ENCODE data around the gene CPB2. TPM values are rescaled to one million over a fixed set of nuclear protein-coding genes. Genes with fewer than 3 reads are reported as not detected.

CPB2 gene
- total RNA-seq, 1 donor from 2014 or later: not detected

GRCh38 chr13:46116653-46117502, 12.0 kb upstream of the CPB2 start:
- Histone ChIP-seq H3K4me1 (ENCODE audit: control insufficient read depth in 3 of 3, insufficient read depth in 3 of 3, low read length in 3 of 3) (no peaks in the 10 kb centered on the region), H3K4me3 (ENCODE audit: low read length in 3 of 3) (no peak overlapping the region), H3K9ac (ENCODE audit: low read depth in 1 of 3, low read length in 3 of 3) (no peak overlapping the region), H3K27me3 (ENCODE audit: control insufficient read depth in 3 of 3, insufficient read depth in 3 of 3, low read length in 3 of 3) (no peaks in the 10 kb centered on the region), H3K9me3 (ENCODE audit: control insufficient read depth in 3 of 3, low read length in 3 of 3) (no peaks in the 10 kb centered on the region), H3K36me3 (ENCODE audit: control insufficient read depth in 3 of 3, insufficient read depth in 3 of 3, low read length in 3 of 3) (no peaks in the 10 kb centered on the region), H3K27ac (ENCODE audit: low read depth, low read length) (no peak overlapping the region)

- Histone ChIP-seq H3K9ac (ENCODE audit: low read depth in 1 of 3, low read length in 3 of 3) (no peak overlapping the region), H3K4me1 (ENCODE audit: control insufficient read depth in 3 of 3, insufficient read depth in 3 of 3, low read length in 3 of 3) (no peaks in the 10 kb centered on the region), H3K4me3 (ENCODE audit: low read length in 3 of 3) (no peak overlapping the region), H3K36me3 (ENCODE audit: control insufficient read depth in 3 of 3, insufficient read depth in 3 of 3, low read length in 3 of 3) (no peaks in the 10 kb centered on the region), H3K9me3 (ENCODE audit: control insufficient read depth in 3 of 3, low read length in 3 of 3) (no peaks in the 10 kb centered on the region), H3K27me3 (ENCODE audit: control insufficient read depth in 3 of 3, insufficient read depth in 3 of 3, low read length in 3 of 3) (no peaks in the 10 kb centered on the region), H3K27ac (ENCODE audit: low read depth, low read length) (no peak overlapping the region)
Measured at GRCh38 chr13:46114613-46115012, 9.8 kb upstream of the CPB2 start.

DNA sequence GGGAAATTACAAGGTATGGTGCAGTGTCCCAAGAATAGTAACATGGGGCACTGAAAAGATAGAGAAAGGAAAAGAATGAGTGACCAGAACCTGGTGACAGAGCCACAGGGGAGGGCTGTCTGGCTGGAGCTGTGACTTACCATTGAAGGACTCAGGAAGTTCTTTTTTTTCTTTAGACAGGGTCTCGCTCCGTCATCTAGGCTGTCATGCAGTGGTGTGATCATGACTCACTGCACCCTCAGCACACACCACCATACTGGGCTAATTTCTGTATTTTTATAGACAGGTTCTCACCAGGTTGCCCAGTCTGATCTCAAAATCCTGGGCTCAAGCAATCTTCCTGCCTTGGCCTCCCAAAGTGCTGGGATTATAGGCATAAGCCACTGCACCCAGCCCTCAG, 8.8 kb upstream of the CPB2 start:
- Histone ChIP-seq H3K36me3 (ENCODE audit: control insufficient read depth in 3 of 3, insufficient read depth in 3 of 3, low read length in 3 of 3) (no peaks in the 10 kb centered on the region), H3K27me3 (ENCODE audit: control insufficient read depth in 3 of 3, insufficient read depth in 3 of 3, low read length in 3 of 3) (peaks cover 0 to 2% (median 0%) of the 10 kb centered on the region in 3 donors), H3K9ac (ENCODE audit: low read depth in 1 of 3, low read length in 3 of 3) (no peak overlapping the region), H3K4me3 (ENCODE audit: low read length in 3 of 3) (no peak overlapping the region), H3K4me1 (ENCODE audit: control insufficient read depth in 3 of 3, insufficient read depth in 3 of 3, low read length in 3 of 3) (no peaks in the 10 kb centered on the region), H3K27ac (ENCODE audit: low read depth, low read length) (no peak overlapping the region), H3K9me3 (ENCODE audit: control insufficient read depth in 3 of 3, low read length in 3 of 3) (no peaks in the 10 kb centered on the region)

GRCh38 chr13:46111151-46111550, 6.3 kb upstream of the CPB2 start:
- H3K9ac ChIP-seq (ENCODE audit: low read depth in 1 of 3, low read length in 3 of 3): no peak overlapping the region

DNA sequence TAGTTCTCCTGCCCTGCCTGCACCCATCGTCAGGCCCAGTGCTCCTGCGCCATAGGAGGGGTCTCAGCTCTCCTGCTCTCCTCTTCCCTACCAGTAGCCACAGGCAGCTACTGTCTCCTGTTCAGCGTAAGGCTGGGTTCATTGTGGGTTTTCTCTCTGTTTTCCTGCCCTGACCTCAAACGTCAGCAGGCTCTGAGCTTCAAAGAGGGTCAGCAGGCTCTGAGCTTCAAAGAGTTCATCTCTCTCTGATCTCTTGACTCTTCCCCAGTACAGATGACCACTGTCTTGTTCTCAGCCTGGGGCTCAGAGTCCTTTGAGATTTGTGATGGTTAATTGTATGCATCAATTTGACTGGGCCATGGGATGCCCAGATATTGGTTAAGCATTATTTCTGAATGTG, 4.6 kb upstream of the CPB2 start:
- Histone ChIP-seq H3K4me3 (ENCODE audit: low read length in 3 of 3) (no peak overlapping the region), H3K36me3 (ENCODE audit: control insufficient read depth in 3 of 3, insufficient read depth in 3 of 3, low read length in 3 of 3) (no peaks in the 10 kb centered on the region), H3K27me3 (ENCODE audit: control insufficient read depth in 3 of 3, insufficient read depth in 3 of 3, low read length in 3 of 3) (peaks cover 0 to 2% (median 0%) of the 10 kb centered on the region in 3 donors), H3K9me3 (ENCODE audit: control insufficient read depth in 3 of 3, low read length in 3 of 3) (no peaks in the 10 kb centered on the region), H3K27ac (ENCODE audit: low read depth, low read length) (no peak overlapping the region), H3K9ac (ENCODE audit: low read depth in 1 of 3, low read length in 3 of 3) (no peak overlapping the region), H3K4me1 (ENCODE audit: control insufficient read depth in 3 of 3, insufficient read depth in 3 of 3, low read length in 3 of 3) (no peaks in the 10 kb centered on the region)

More at GRCh38 chr13:46111151-46111550, 6.3 kb upstream of the CPB2 start:
- Histone ChIP-seq H3K27me3 (ENCODE audit: control insufficient read depth in 3 of 3, insufficient read depth in 3 of 3, low read length in 3 of 3) (peaks cover 0 to 2% (median 0%) of the 10 kb centered on the region in 3 donors), H3K36me3 (ENCODE audit: control insufficient read depth in 3 of 3, insufficient read depth in 3 of 3, low read length in 3 of 3) (no peaks in the 10 kb centered on the region), H3K4me3 (ENCODE audit: low read length in 3 of 3) (no peak overlapping the region), H3K4me1 (ENCODE audit: control insufficient read depth in 3 of 3, insufficient read depth in 3 of 3, low read length in 3 of 3) (no peaks in the 10 kb centered on the region), H3K27ac (ENCODE audit: low read depth, low read length) (no peak overlapping the region), H3K9me3 (ENCODE audit: control insufficient read depth in 3 of 3, low read length in 3 of 3) (no peaks in the 10 kb centered on the region)

- Histone ChIP-seq H3K9me3 (ENCODE audit: control insufficient read depth in 3 of 3, low read length in 3 of 3) (no peaks in the 10 kb centered on the region), H3K9ac (ENCODE audit: low read depth in 1 of 3, low read length in 3 of 3) (no peak overlapping the region), H3K4me3 (ENCODE audit: low read length in 3 of 3) (no peak overlapping the region), H3K27me3 (ENCODE audit: control insufficient read depth in 3 of 3, insufficient read depth in 3 of 3, low read length in 3 of 3) (peaks cover 0 to 2% (median 0%) of the 10 kb centered on the region in 3 donors), H3K36me3 (ENCODE audit: control insufficient read depth in 3 of 3, insufficient read depth in 3 of 3, low read length in 3 of 3) (no peaks in the 10 kb centered on the region), H3K27ac (ENCODE audit: low read depth, low read length) (no peak overlapping the region), H3K4me1 (ENCODE audit: control insufficient read depth in 3 of 3, insufficient read depth in 3 of 3, low read length in 3 of 3) (no peaks in the 10 kb centered on the region)
Measured at GRCh38 chr13:46106839-46107371, 2.1 kb upstream of the CPB2 start.

DNA sequence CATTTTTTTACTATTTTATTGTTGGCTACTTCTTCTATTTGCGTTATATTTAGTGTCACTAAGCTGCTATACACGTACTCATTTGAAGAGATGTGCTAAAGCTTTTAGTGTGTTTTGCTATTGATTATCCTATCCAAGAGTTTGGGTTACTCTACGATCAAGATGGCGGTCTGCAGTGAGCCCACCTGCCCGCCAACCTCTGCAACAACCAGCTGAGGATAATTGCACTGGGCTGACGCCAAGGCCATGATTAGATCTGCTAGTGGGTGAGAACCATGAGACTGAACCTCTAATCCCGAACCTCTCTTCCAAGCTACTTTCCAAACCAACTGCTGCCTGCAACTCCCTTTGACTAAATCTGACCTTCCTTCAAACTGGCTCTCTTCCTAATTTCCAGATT, 1.8 kb downstream of the CPB2 start:
- no peak overlapping the region for H3K4me3 ChIP-seq (ENCODE audit: low read length in 3 of 3)
- H3K4me1 ChIP-seq (ENCODE audit: control insufficient read depth in 3 of 3, insufficient read depth in 3 of 3, low read length in 3 of 3): peaks cover 0 to 4% (median 0%) of the 10 kb centered on the region in 3 donors
- H3K27ac ChIP-seq (ENCODE audit: low read depth, low read length): no peak overlapping the region
- H3K9ac ChIP-seq (ENCODE audit: low read depth in 1 of 3, low read length in 3 of 3): no peak overlapping the region
- H3K27me3 ChIP-seq (ENCODE audit: control insufficient read depth in 3 of 3, insufficient read depth in 3 of 3, low read length in 3 of 3): no peaks in the 10 kb centered on the region
- H3K36me3 ChIP-seq (ENCODE audit: control insufficient read depth in 3 of 3, insufficient read depth in 3 of 3, low read length in 3 of 3): no peaks in the 10 kb centered on the region
- no peaks in the 10 kb centered on the region for H3K9me3 ChIP-seq (ENCODE audit: control insufficient read depth in 3 of 3, low read length in 3 of 3)

DNA sequence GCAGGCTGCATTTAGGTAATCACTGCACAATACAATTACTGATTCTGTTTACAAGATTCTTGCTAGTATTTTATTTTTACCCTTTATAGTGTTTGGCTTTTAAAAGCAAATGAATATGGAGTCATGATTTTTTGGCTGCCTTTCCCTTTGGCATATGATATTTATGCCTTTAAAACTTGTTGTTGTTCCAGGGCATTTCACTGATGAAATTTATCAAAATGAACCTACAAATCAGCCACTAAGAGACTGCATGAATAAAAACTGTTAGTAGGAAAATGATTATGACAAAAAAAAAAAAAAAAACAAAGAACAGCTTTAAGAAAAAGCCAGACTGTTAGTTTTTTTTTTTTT, 2.6 kb downstream of the CPB2 start:
- no peaks in the 10 kb centered on the region for H3K27me3 ChIP-seq (ENCODE audit: control insufficient read depth in 3 of 3, insufficient read depth in 3 of 3, low read length in 3 of 3)
- H3K4me3 ChIP-seq (ENCODE audit: low read length in 3 of 3): no peak overlapping the region
- H3K36me3 ChIP-seq (ENCODE audit: control insufficient read depth in 3 of 3, insufficient read depth in 3 of 3, low read length in 3 of 3): no peaks in the 10 kb centered on the region
- H3K4me1 ChIP-seq (ENCODE audit: control insufficient read depth in 3 of 3, insufficient read depth in 3 of 3, low read length in 3 of 3): peaks cover 0 to 4% (median 0%) of the 10 kb centered on the region in 3 donors
- no peaks in the 10 kb centered on the region for H3K9me3 ChIP-seq (ENCODE audit: control insufficient read depth in 3 of 3, low read length in 3 of 3)
- H3K27ac ChIP-seq (ENCODE audit: low read depth, low read length): no peak overlapping the region
- H3K9ac ChIP-seq (ENCODE audit: low read depth in 1 of 3, low read length in 3 of 3): no peak overlapping the region

DNA sequence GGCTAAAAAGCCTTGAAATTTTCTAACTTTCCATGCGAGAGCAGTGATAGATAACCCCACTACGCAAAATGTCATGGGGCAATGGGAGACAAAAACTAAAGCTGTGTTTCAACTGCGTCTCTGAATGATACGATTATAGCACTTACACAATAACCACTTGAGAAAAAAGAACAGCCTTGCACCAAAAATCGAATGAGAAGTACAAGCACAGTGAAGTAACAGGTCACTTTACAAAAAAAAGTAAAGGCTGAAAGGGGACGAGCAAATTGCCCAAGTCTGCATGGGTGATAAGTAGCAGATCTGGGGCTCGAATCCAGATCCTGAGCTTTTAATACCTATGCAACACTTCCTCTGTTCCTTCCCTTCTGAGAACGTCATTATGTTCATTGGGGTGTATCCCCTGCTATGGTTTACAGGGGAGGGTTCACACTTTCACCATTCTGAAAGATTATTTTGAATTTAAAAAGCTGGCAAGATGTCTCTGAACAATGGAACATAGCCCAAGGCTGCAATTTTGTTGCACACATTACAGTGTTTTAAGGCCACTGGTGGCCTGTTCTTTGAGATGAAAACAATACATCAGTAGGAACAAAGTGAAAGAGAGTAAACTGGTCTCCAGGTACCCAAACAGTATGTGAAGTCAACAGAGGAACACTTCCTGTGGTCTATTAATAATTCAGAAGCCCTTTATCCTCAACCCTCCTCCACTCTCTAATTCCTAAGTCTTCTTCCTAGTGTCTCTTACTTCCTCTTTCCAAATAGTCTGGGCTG, 3.2 kb downstream of the CPB2 start:
- H3K4me1 ChIP-seq (ENCODE audit: control insufficient read depth in 3 of 3, insufficient read depth in 3 of 3, low read length in 3 of 3): peaks cover 0 to 4% (median 0%) of the 10 kb centered on the region in 3 donors
- no peak overlapping the region for H3K27ac ChIP-seq (ENCODE audit: low read depth, low read length)
- no peak overlapping the region for H3K9ac ChIP-seq (ENCODE audit: low read depth in 1 of 3, low read length in 3 of 3)
- H3K36me3 ChIP-seq (ENCODE audit: control insufficient read depth in 3 of 3, insufficient read depth in 3 of 3, low read length in 3 of 3): no peaks in the 10 kb centered on the region
- no peaks in the 10 kb centered on the region for H3K27me3 ChIP-seq (ENCODE audit: control insufficient read depth in 3 of 3, insufficient read depth in 3 of 3, low read length in 3 of 3)
- no peak overlapping the region for H3K4me3 ChIP-seq (ENCODE audit: low read length in 3 of 3)
- no peaks in the 10 kb centered on the region for H3K9me3 ChIP-seq (ENCODE audit: control insufficient read depth in 3 of 3, low read length in 3 of 3)

DNA sequence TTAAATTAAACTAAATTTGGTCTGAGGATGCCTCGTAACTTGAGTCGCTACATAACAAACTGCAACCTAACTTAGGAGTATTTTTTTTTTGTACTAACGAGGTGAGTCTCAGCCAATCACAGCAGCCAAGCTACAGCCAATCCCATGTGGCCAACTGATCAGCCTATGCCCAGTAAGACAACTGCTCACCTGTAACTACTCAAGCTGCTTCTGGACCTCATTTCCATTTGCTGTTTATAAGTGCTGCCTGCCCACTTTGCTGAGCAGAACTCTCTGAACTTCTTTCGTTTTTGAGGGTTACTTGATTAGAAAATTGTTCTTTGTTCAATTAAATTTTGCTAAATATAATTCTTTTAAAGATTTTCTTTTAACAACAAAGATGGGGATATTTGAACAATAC, 3.8 kb downstream of the CPB2 start:
- Histone ChIP-seq H3K36me3 (ENCODE audit: control insufficient read depth in 3 of 3, insufficient read depth in 3 of 3, low read length in 3 of 3) (no peaks in the 10 kb centered on the region), H3K27ac (ENCODE audit: low read depth, low read length) (no peak overlapping the region), H3K9me3 (ENCODE audit: control insufficient read depth in 3 of 3, low read length in 3 of 3) (no peaks in the 10 kb centered on the region), H3K4me3 (ENCODE audit: low read length in 3 of 3) (no peak overlapping the region), H3K27me3 (ENCODE audit: control insufficient read depth in 3 of 3, insufficient read depth in 3 of 3, low read length in 3 of 3) (no peaks in the 10 kb centered on the region), H3K4me1 (ENCODE audit: control insufficient read depth in 3 of 3, insufficient read depth in 3 of 3, low read length in 3 of 3) (peaks cover 0 to 4% (median 0%) of the 10 kb centered on the region in 3 donors), H3K9ac (ENCODE audit: low read depth in 1 of 3, low read length in 3 of 3) (no peak overlapping the region)

All from skeletal muscle tissue (tissue), 4 donors.